NCI-H1105 treated with DMSO at 0.1 percent for 48 hours (cell line): ENCODE results near the gene HEATR9.
"Not testable (repeated sequence)": the region's sequence is repeated elsewhere in the genome, so short reads cannot be mapped to it uniquely, and the experiment has no call there.

ENCODE experiments used
- DNase-seq: peaks from one replicate; lab custom pipeline; 2025; lab: John Stamatoyannopoulos, UW

HEATR9 gene

GRCh38 chr17:35868737-35869136, at the start of gene HEATR9:
TSS of gene HEATR9 (minus strand) at chr17:35868891. CDS start at chr17:35868742, 149 bp downstream.
- no peak for DNase-seq

GRCh38 chr17:35917519-35918213, 49.0 kb upstream of the HEATR9 start:
- DNase-seq, result no peak

- no peak for DNase-seq
These were observed 46.7 kb upstream of the HEATR9 start for GRCh38 chr17:35915153-35915964.

- DNase-seq, result no peak
These were observed 45.7 kb upstream of the HEATR9 start for GRCh38 chr17:35914354-35914753.

GRCh38 chr17:35913609-35914008, 44.9 kb upstream of the HEATR9 start:
- DNase-seq, result no peak

- no peak for DNase-seq
These were observed 44.3 kb upstream of the HEATR9 start for GRCh38 chr17:35912942-35913341.

- no peak for DNase-seq
These were observed 43.7 kb upstream of the HEATR9 start for GRCh38 chr17:35912339-35912912.

GRCh38 chr17:35909408-35909807, 40.7 kb upstream of the HEATR9 start:
- no peak for DNase-seq

- no peak for DNase-seq
These were observed 39.0 kb upstream of the HEATR9 start for GRCh38 chr17:35907691-35908090.

GRCh38 chr17:35906926-35907637, 38.4 kb upstream of the HEATR9 start:
- DNase-seq, result no peak

GRCh38 chr17:35906191-35906925, 37.7 kb upstream of the HEATR9 start:
- no peak for DNase-seq

- no peak for DNase-seq
These were observed 34.8 kb upstream of the HEATR9 start for GRCh38 chr17:35903451-35903850.

GRCh38 chr17:35901631-35902175, 33.0 kb upstream of the HEATR9 start:
- DNase-seq, result no peak

- no peak for DNase-seq
These were observed 32.2 kb upstream of the HEATR9 start for GRCh38 chr17:35900708-35901480.

- no peak for DNase-seq
These were observed 31.6 kb upstream of the HEATR9 start for GRCh38 chr17:35900280-35900679.

- peak; percentile 44 for DNase-seq
These were observed 29.8 kb upstream of the HEATR9 start for GRCh38 chr17:35898283-35899070.

GRCh38 chr17:35897772-35898171, 29.1 kb upstream of the HEATR9 start:
- DNase-seq, result not testable (repeated sequence)

GRCh38 chr17:35895636-35896587, 27.2 kb upstream of the HEATR9 start:
- DNase-seq, result no peak

- DNase-seq, result no peak
These were observed 25.5 kb upstream of the HEATR9 start for GRCh38 chr17:35894206-35894605.
